ENCODE measurements around the gene ELFN2. TPM values are rescaled to one million over a fixed set of nuclear protein-coding genes. Genes with fewer than 3 reads are reported as not detected.

ELFN2 gene
- total RNA-seq, 1 donor from 2014 or later = 0.36 TPM

DNA sequence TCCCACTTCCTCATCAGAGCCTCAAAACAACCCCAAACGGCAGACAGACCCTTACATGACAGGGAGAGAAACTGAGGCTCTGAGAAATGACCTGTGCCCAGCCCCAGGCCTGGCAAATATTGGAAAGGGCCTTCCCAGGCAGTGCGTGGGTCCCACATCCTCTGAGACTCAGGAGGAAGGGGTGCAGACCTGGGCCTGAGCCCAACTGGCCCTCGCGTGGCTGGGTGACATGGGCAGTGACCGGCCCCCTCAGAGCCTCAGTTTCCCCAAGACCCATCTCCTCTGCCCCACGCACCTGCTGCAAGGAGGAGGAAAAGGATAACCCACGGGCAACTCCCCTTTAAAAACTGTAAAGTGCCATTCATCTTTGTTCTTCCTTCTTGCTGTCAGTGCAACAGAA, 35.6 kb downstream of the ELFN2 start:
- H3K4me3 Mint-ChIP-seq (ENCODE audit: low read depth) = no peak overlapping the region
- H3K27me3 Mint-ChIP-seq = peaks cover 29% of the 10 kb centered on the region
- no peak overlapping the region for H3K27ac Mint-ChIP-seq
- no peak for DNase-seq (ENCODE audit: low spot score, unreplicated experiment)
- H3K4me1 Mint-ChIP-seq (ENCODE audit: low read depth) = peaks cover 4% of the 10 kb centered on the region
- TF ChIP-seq, protein P1, sequence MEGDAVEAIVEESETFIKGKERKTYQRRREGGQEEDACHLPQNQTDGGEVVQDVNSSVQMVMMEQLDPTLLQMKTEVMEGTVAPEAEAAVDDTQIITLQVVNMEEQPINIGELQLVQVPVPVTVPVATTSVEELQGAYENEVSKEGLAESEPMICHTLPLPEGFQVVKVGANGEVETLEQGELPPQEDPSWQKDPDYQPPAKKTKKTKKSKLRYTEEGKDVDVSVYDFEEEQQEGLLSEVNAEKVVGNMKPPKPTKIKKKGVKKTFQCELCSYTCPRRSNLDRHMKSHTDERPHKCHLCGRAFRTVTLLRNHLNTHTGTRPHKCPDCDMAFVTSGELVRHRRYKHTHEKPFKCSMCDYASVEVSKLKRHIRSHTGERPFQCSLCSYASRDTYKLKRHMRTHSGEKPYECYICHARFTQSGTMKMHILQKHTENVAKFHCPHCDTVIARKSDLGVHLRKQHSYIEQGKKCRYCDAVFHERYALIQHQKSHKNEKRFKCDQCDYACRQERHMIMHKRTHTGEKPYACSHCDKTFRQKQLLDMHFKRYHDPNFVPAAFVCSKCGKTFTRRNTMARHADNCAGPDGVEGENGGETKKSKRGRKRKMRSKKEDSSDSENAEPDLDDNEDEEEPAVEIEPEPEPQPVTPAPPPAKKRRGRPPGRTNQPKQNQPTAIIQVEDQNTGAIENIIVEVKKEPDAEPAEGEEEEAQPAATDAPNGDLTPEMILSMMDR (IDR thresholded peaks at IDR 0.05; ENCODE audit: unreplicated experiment) = no peak
- H3K36me3 Mint-ChIP-seq (ENCODE audit: insufficient read depth) = no peaks in the 10 kb centered on the region
- no peaks in the 10 kb centered on the region for H3K9me3 Mint-ChIP-seq (ENCODE audit: low read depth)

DNA sequence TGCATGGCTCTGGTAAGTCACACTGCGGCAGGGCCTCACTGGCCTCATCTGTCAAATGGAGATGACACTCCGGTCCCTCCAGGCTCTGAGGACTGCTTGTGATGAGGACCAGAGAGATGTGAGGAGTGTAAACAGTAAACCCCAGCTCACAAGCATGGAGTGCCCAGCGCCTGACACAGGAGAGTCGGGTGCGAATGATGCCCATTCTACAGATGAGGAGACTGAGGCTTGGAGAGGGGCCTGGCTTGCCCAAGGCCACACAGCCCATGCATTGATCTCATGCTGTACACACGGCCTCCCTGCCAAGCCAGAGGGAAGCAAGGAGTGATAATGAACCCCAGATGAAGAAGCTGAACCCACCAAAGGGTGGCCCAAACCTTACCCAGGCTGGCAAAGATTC, 37.2 kb downstream of the ELFN2 start:
- no peaks in the 10 kb centered on the region for H3K9me3 Mint-ChIP-seq (ENCODE audit: low read depth)
- DNase-seq (ENCODE audit: low spot score, unreplicated experiment) = no peak
- H3K4me3 Mint-ChIP-seq (ENCODE audit: low read depth) = no peak overlapping the region
- H3K27ac Mint-ChIP-seq = no peak overlapping the region
- peaks cover 4% of the 10 kb centered on the region for H3K4me1 Mint-ChIP-seq (ENCODE audit: low read depth)
- H3K36me3 Mint-ChIP-seq (ENCODE audit: insufficient read depth) = no peaks in the 10 kb centered on the region
- H3K27me3 Mint-ChIP-seq = peaks cover 23% of the 10 kb centered on the region
- TF ChIP-seq, protein P1 (IDR thresholded peaks at IDR 0.05; ENCODE audit: unreplicated experiment) = no peak

DNA sequence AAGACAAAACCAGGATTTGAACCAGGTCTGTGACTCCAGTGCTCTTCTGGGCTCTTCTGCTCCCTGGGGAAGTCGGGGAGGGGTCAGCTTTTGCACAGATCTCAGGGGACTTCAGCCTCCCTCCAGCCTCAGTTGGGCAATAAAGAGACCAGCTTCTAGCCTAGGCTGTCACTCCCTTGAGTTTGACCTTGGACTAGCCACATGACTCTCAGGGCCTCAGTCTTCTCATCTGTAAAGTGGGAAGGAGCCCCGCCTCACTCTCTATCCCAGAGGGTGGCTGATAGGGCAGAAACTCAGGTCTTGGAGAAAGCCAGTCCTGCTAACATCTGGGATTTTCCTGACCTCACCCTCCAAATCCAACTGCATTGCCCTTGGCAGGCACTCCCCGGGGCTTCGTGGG, 38.7 kb downstream of the ELFN2 start:
- peaks cover 14% of the 10 kb centered on the region for H3K27me3 Mint-ChIP-seq
- TF ChIP-seq, protein P1 (IDR thresholded peaks at IDR 0.05; ENCODE audit: unreplicated experiment) = no peak
- H3K4me1 Mint-ChIP-seq (ENCODE audit: low read depth) = peaks cover 4% of the 10 kb centered on the region
- H3K36me3 Mint-ChIP-seq (ENCODE audit: insufficient read depth) = no peaks in the 10 kb centered on the region
- H3K4me3 Mint-ChIP-seq (ENCODE audit: low read depth) = no peak overlapping the region
- H3K27ac Mint-ChIP-seq = no peak overlapping the region
- no peaks in the 10 kb centered on the region for H3K9me3 Mint-ChIP-seq (ENCODE audit: low read depth)
- DNase-seq (ENCODE audit: low spot score, unreplicated experiment) = no peak

DNA sequence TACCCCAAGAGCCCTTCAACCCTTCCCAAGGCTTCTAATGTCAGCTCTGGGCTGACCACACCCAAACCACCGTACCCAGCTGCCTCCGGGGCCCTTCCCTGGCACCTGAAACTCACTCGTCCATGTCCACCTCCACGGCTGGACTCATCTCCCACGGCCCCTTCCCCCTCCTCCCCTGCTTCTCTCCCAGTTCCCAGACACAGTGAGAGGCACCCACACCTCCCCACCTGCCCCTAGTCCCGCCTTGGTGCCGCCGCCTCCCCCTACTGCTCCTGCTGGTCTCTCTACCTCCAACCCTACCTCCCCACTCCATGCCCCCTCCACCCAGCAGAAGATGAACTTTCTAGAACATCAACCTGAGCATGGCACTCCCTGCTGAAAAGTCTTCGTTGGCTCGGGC, 39.5 kb downstream of the ELFN2 start:
- Mint-ChIP-seq H3K4me3 (ENCODE audit: low read depth) (no peak overlapping the region), H3K9me3 (ENCODE audit: low read depth) (no peaks in the 10 kb centered on the region), H3K36me3 (ENCODE audit: insufficient read depth) (no peaks in the 10 kb centered on the region), H3K27me3 (peaks cover 21% of the 10 kb centered on the region), H3K27ac (no peak overlapping the region), H3K4me1 (ENCODE audit: low read depth) (peaks cover 4% of the 10 kb centered on the region)
- no peak for DNase-seq (ENCODE audit: low spot score, unreplicated experiment)
- TF ChIP-seq, protein P1 (IDR thresholded peaks at IDR 0.05; ENCODE audit: unreplicated experiment) = no peak

DNA sequence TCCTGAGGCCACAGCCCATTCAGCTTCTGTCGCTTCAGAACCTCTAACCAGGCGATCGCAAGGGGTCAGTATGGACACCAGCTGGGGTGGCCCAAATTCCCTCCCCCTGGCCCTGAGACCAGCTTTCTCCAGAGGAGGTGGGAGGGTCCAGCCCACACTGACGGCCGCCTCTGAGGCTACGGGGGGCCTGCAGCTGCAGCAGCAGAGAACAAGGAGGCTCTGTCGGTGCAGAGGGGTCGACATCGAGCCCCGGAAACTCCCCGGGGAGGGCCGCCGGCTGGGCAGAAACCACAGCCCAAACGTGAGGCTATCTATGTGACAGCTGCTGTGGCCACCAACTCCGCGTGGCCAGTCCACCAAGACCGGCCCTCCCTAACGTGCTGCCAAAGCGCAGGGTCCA, 40.8 kb downstream of the ELFN2 start:
- TF ChIP-seq, protein P1 (IDR thresholded peaks at IDR 0.05; ENCODE audit: unreplicated experiment) = no peak
- H3K27me3 Mint-ChIP-seq = peaks cover 22% of the 10 kb centered on the region
- no peak overlapping the region for H3K4me3 Mint-ChIP-seq (ENCODE audit: low read depth)
- H3K36me3 Mint-ChIP-seq (ENCODE audit: insufficient read depth) = no peaks in the 10 kb centered on the region
- H3K9me3 Mint-ChIP-seq (ENCODE audit: low read depth) = no peaks in the 10 kb centered on the region
- no peak for DNase-seq (ENCODE audit: low spot score, unreplicated experiment)
- H3K27ac Mint-ChIP-seq = no peak overlapping the region
- H3K4me1 Mint-ChIP-seq (ENCODE audit: low read depth) = peaks cover 4% of the 10 kb centered on the region

All from progenitor cell of endocrine pancreas (in vitro differentiated cells).